K562 (cell line): ENCODE results near the gene ADD1. TPM values are rescaled to one million over a fixed set of nuclear protein-coding genes. Genes with fewer than 3 reads are reported as not detected.

ENCODE experiments used
- ATAC-seq: fragments of 200-7000 bp; cut with Tn5 transposase; 3 replicates; pipeline ENCODE4 v1.9.1; 2020; ENCODE audit warnings: moderate library complexity
- BruUV-seq: library from RNA; stranded (reverse); fragments of 400-500 nt; replicated peaks from 2 replicates; lab custom pipeline; 2021; lab: Mats Ljungman, UMichigan
- CTCF ChIA-PET: fragments of 300-600 bp; formaldehyde crosslinking; extraction: SDS; loops from one replicate; lab custom pipeline; 2021; ENCODE audit warnings: low intra/inter-chr PET ratio; lab: Yijun Ruan, JAX
- POLR2A ChIA-PET: fragments of 300-600, 350-650 bp; sonication (Branson Sonifier 250); formaldehyde crosslinking; extraction: SDS; loops from one replicate; lab custom pipeline; 2021; ENCODE audit warnings: antibody characterized with exemption, inconsistent platforms; lab: Yijun Ruan, JAX
- DNase-seq, 4 experiments: peaks; one replicate each; pipeline versions ENCODE4 v3.0.0 to v3.0.0-alpha.2; 2011 to 2018; ENCODE audit warnings: low spot score in 3 of 4, mixed read lengths in 3 of 4; ENCODE audit errors: extremely low read depth in 1 of 4
- FAIRE-seq: peaks from 2 replicates; lab custom pipeline; 2011; peaks lifted over from hg19 to GRCh38; lab: Jason Lieb, UNC
- H2AFZ ChIP-seq: 2 replicates; pipeline ENCODE4 v1.6.0; 2011; ENCODE audit warnings: low read depth, low read length, control low read depth, inconsistent platforms
- H3K27ac ChIP-seq: fragments of 200-600 bp; 3 replicates; pipeline ENCODE4 v1.8.0; 2011; ENCODE audit warnings: low read depth, mild to moderate bottlenecking, control low read depth, inconsistent platforms, low read length, moderate library complexity, mixed read lengths; ENCODE audit errors: extremely low read depth
- H3K27me3 ChIP-seq, 2 experiments: fragments of 300-600 bp in 1 of 2; 2 replicates in 1 of 2; 3 replicates in 1 of 2; pipeline versions ENCODE4 v1.6.0 to v1.8.0; 2011; ENCODE audit warnings: inconsistent platforms in 2 of 2, low read length in 2 of 2, mild to moderate bottlenecking in 1 of 2, mixed read lengths in 1 of 2, moderate library complexity in 1 of 2; ENCODE audit not compliant: control insufficient read depth in 2 of 2, insufficient read depth in 2 of 2
- H3K36me3 ChIP-seq: fragments of 300-600 bp; 3 replicates; pipeline ENCODE4 v1.8.0; 2011; ENCODE audit warnings: mild to moderate bottlenecking, low read length, inconsistent platforms; ENCODE audit not compliant: control insufficient read depth, insufficient read depth
- H3K4me1 ChIP-seq, 2 experiments: fragments of 200-600 bp in 1 of 2; replicated peaks in 1 of 2; 2 replicates in 1 of 2; 3 replicates in 1 of 2; pipeline versions ENCODE4 v1.5.1 to v1.8.0; 2011; ENCODE audit warnings: inconsistent platforms in 2 of 2, low read length in 2 of 2, mild to moderate bottlenecking in 1 of 2, mixed read lengths in 1 of 2, moderate library complexity in 1 of 2; ENCODE audit not compliant: control insufficient read depth in 2 of 2, insufficient read depth in 2 of 2
- H3K4me2 ChIP-seq: 2 replicates; pipeline ENCODE4 v1.6.1; 2011; ENCODE audit warnings: low read length, control low read depth, inconsistent platforms, mixed read lengths; ENCODE audit not compliant: insufficient read depth
- H3K4me3 ChIP-seq: fragments of 200-600 bp; sonication (generic), shearing (Covaris generic); 2 replicates; pipeline ENCODE4 v1.5.1; 2016; ENCODE audit warnings: control low read depth, inconsistent platforms
- H3K79me2 ChIP-seq: fragments of 200-600 bp; 3 replicates; pipeline ENCODE4 v1.8.0; 2011; ENCODE audit warnings: low read length, inconsistent platforms; ENCODE audit not compliant: control insufficient read depth, insufficient read depth
- H3K9ac ChIP-seq, 2 experiments: 2 replicates each; pipeline versions ENCODE4 v1.6.0 to v1.6.1; 2011; ENCODE audit warnings: low read depth in 2 of 2, low read length in 2 of 2, control low read depth in 1 of 2, inconsistent platforms in 1 of 2, mild to moderate bottlenecking in 1 of 2, mixed read lengths in 1 of 2; ENCODE audit not compliant: insufficient read depth in 1 of 2
- H3K9me1 ChIP-seq: one replicate; pipeline ENCODE4 v1.6.0; 2011; ENCODE audit warnings: inconsistent platforms, mild to moderate bottlenecking, low read length, moderate library complexity; ENCODE audit not compliant: control insufficient read depth, insufficient read depth
- H3K9me3 ChIP-seq: replicated peaks from 2 replicates; pipeline ENCODE4 v1.5.1; 2011; ENCODE audit warnings: low read depth, low read length, inconsistent platforms; ENCODE audit not compliant: control insufficient read depth, insufficient read depth
- H4K20me1 ChIP-seq: replicated peaks from 2 replicates; pipeline ENCODE4 v1.6.1; 2011; ENCODE audit warnings: low read length, inconsistent platforms, mixed read lengths; ENCODE audit not compliant: control insufficient read depth, insufficient read depth
- ARHGAP35 ChIP-seq: fragments of 450-650 bp; IDR thresholded peaks from 2 replicates; pipeline ENCODE4 v1.6.1; 2018; ENCODE audit not compliant: partially characterized antibody
- ATF4 ChIP-seq: fragments of 450-650 bp; formaldehyde crosslinking; IDR thresholded peaks from 2 replicates; pipeline ENCODE4 v1.4.0; 2022; ENCODE audit warnings: mild to moderate bottlenecking, moderate library complexity
- LEF1 ChIP-seq: fragments of 450-650 bp; IDR thresholded peaks from 2 replicates; pipeline ENCODE4 v1.6.1; 2016; ENCODE audit warnings: mild to moderate bottlenecking
- NFYB ChIP-seq: IDR thresholded peaks from 2 replicates; pipeline ENCODE4 v1.6.1; 2011; ENCODE audit warnings: mild to moderate bottlenecking, moderate library complexity; ENCODE audit not compliant: insufficient read length; ENCODE audit errors: extremely low read depth
- ZNF592 ChIP-seq: fragments of 450-650 bp; IDR thresholded peaks from 2 replicates; pipeline ENCODE4 v1.6.1; 2017; ENCODE audit warnings: antibody characterized with exemption, mild to moderate bottlenecking
- WGBS: fragments of 100-300 bp; shearing (Covaris generic); methylation state at CpG from one replicate; pipeline ENCODE4 v1.1.6; 2016; ENCODE audit warnings: low coverage, mixed read lengths; ENCODE audit not compliant: insufficient coverage; ENCODE audit errors: missing lambda C conversion rate; 5-methylcytosine and 5-hydroxymethylcytosine counted together
- in situ Hi-C: fragments of 300-500 bp; cut with MboI; formaldehyde crosslinking; loops from 4 replicates; pipeline ENCODE4 v1.15.0; 2018; ENCODE audit warnings: inconsistent platforms, mixed read lengths
- intact Hi-C: fragments of 100-400 bp; cut with micrococcal nuclease; formaldehyde crosslinking; loops from 2 replicates; pipeline ENCODE4 v1.14.2; 2022
- polyA plus RNA-seq, 8 experiments: library from polyadenylated mRNA; depleted of rRNA in 4 of 8; stranded (reverse) in 5 of 8; unstranded in 3 of 8; fragments of >200 nt; fragmentation: Nextera tagmentation in 2 of 8; fragmentation: Illumina TruSeq in 1 of 8; extraction: Ambion mirVana in 2 of 8; extraction: Trizol in 1 of 8; gene quantifications; 2 replicates each; pipeline versions ENCODE4 v1.2.1 to v1.2.3, GENCODE V29; 2011 to 2014; ENCODE audit warnings: inconsistent platforms in 1 of 8, missing spikeins in 1 of 8
- total RNA-seq, 7 experiments: library from RNA; depleted of rRNA in 6 of 7; stranded (reverse); fragments of >200 nt in 6 of 7; fragmentation: Illumina TruSeq in 2 of 7; extraction: Trizol in 2 of 7; gene quantifications; 2 replicates each; pipeline versions ENCODE4 v1.2.1 to v1.2.3, GENCODE V29; 2011 to 2021; ENCODE audit warnings: low replicate concordance in 1 of 7

Gene ADD1
- total and polyA plus RNA-seq, 9 of the 15 experiments (the other 6 are each of a cell fraction or from before 2014, with no cell fraction given): 17.5 to 153 (median 74.0) TPM

- H3K27me3 ChIP-seq: peaks cover 2 to 10% of the 10 kb centered on the region in 2 experiments; a peak in 3 of 5 replicates
- no peak overlapping the region for H3K4me3 ChIP-seq
- no peaks in the 10 kb centered on the region for H3K9me1 ChIP-seq
- 63% methylated on average over 3 of the region's 3 CpGs for WGBS
- H3K79me2 ChIP-seq: no peaks in the 10 kb centered on the region
- H2AFZ ChIP-seq: no peak overlapping the region
- no peaks in the 10 kb centered on the region for H3K4me1 ChIP-seq
- in situ Hi-C loops (no loop called here), intact Hi-C loops (no loop called here)
- H3K9ac ChIP-seq: no peak overlapping the region
- no peak overlapping the region for H3K27ac ChIP-seq
- FAIRE-seq (no peak), ATAC-seq (no peak), DNase-seq (no peak)
- no peak for TF ChIP-seq ARHGAP35
- no peak for TF ChIP-seq NFYB
- TF ChIP-seq ZNF592: no peak
- TF ChIP-seq ATF4 (CRISPR knock-in tag): no peak
- no peak for TF ChIP-seq LEF1
- H4K20me1 ChIP-seq: no peaks in the 10 kb centered on the region
- CTCF ChIA-PET: no interaction called here
- no peaks in the 10 kb centered on the region for H3K36me3 ChIP-seq
- no peak overlapping the region for H3K4me2 ChIP-seq
- no peaks in the 10 kb centered on the region for H3K9me3 ChIP-seq
- BruUV-seq: no TSS peak
- POLR2A ChIA-PET: no interaction called here
Observed at GRCh38 chr4:2971275-2971674, 127.6 kb downstream of the ADD1 start.
